H1 (cell line): ENCODE results near the gene MNAT1. TPM values are rescaled to one million over a fixed set of nuclear protein-coding genes. Genes with fewer than 3 reads are reported as not detected.

ENCODE experiments used
- CTCF ChIA-PET: fragments of 300-600 bp; sonication (Branson Sonifier 250); formaldehyde crosslinking; loops from one replicate; lab custom pipeline; 2021; ENCODE audit not compliant: partially characterized antibody; lab: Charles Lee
- POLR2A ChIA-PET: fragments of 300-600 bp; sonication (Branson Sonifier 250); formaldehyde crosslinking; loops from one replicate; lab custom pipeline; 2021; ENCODE audit warnings: inconsistent platforms; ENCODE audit not compliant: partially characterized antibody; lab: Charles Lee
- DNase-seq, 2 experiments: peaks; one replicate each; pipeline versions ENCODE4 v3.0.0 to v3.0.0-alpha.2; 2010 to 2022; ENCODE audit warnings: low spot score in 2 of 2, low read depth in 1 of 2, mixed read lengths in 1 of 2
- FAIRE-seq: peaks from 2 replicates; lab custom pipeline; 2011; peaks lifted over from hg19 to GRCh38; lab: Jason Lieb, UNC
- H2AFZ ChIP-seq: 2 replicates; pipeline ENCODE4 v1.8.1; 2012; ENCODE audit warnings: low read length, inconsistent platforms
- H2AK5ac ChIP-seq: 2 replicates; pipeline ENCODE4 v1.6.1; 2013; ENCODE audit warnings: low read depth, low read length
- H2BK120ac ChIP-seq: replicated peaks from 2 replicates; pipeline ENCODE3; 2013; ENCODE audit warnings: low read depth, low read length, inconsistent platforms
- H2BK12ac ChIP-seq: 2 replicates; pipeline ENCODE4 v1.6.1; 2013; ENCODE audit warnings: low read depth, low read length
- H2BK15ac ChIP-seq: 2 replicates; pipeline ENCODE4 v1.6.1; 2013; ENCODE audit warnings: low read length
- H2BK20ac ChIP-seq: 2 replicates; pipeline ENCODE4 v1.6.1; 2013; ENCODE audit warnings: low read length
- H2BK5ac ChIP-seq: 2 replicates; pipeline ENCODE4 v1.6.1; 2013; ENCODE audit warnings: low read depth, low read length
- H3K14ac ChIP-seq: 2 replicates; pipeline ENCODE4 v1.6.1; 2013; ENCODE audit warnings: inconsistent platforms; ENCODE audit not compliant: insufficient read length
- H3K18ac ChIP-seq: 2 replicates; pipeline ENCODE4 v1.6.1; 2013; ENCODE audit warnings: low read length; ENCODE audit errors: extremely low read depth
- H3K23ac ChIP-seq: 2 replicates; pipeline ENCODE4 v1.6.1; 2013; ENCODE audit warnings: inconsistent platforms; ENCODE audit not compliant: insufficient read length
- H3K23me2 ChIP-seq: 2 replicates; pipeline ENCODE4 v1.6.1; 2013; ENCODE audit warnings: low read depth, low read length
- H3K27ac ChIP-seq: 2 replicates; pipeline ENCODE4 v1.6.1; 2011; ENCODE audit warnings: low read depth, low read length, inconsistent platforms
- H3K27me3 ChIP-seq, 4 experiments: replicated peaks in 1 of 4; 1 replicate in 1 of 4; 2 replicates in 3 of 4; pipeline versions ENCODE4 v1.6.1 to v1.8.1; 2011 to 2013; ENCODE audit warnings: low read length in 3 of 4, mild to moderate bottlenecking in 3 of 4, inconsistent platforms in 2 of 4, mixed read lengths in 2 of 4, moderate library complexity in 1 of 4; ENCODE audit not compliant: control insufficient read depth in 3 of 4, insufficient read depth in 3 of 4; ENCODE audit errors: extremely low read depth in 1 of 4
- H3K36me3 ChIP-seq, 4 experiments: 2 replicates each; pipeline versions ENCODE4 v1.6.1 to v1.8.1; 2011 to 2013; ENCODE audit warnings: mild to moderate bottlenecking in 4 of 4, low read length in 3 of 4, moderate library complexity in 2 of 4, control low read depth in 1 of 4, inconsistent platforms in 1 of 4; ENCODE audit not compliant: insufficient read depth in 4 of 4, control insufficient read depth in 2 of 4
- H3K4ac ChIP-seq: replicated peaks from 2 replicates; pipeline ENCODE3; 2013; ENCODE audit warnings: low read length, low read depth, mixed read lengths, inconsistent platforms; ENCODE audit not compliant: insufficient read length
- H3K4me1 ChIP-seq, 4 experiments: replicated peaks in 1 of 4; 1 replicate in 1 of 4; 2 replicates in 3 of 4; pipeline versions ENCODE4 v1.6.1 to v1.8.1; 2011 to 2013; ENCODE audit warnings: low read length in 3 of 4, inconsistent platforms in 2 of 4, mixed read lengths in 1 of 4; ENCODE audit not compliant: insufficient read depth in 4 of 4, control insufficient read depth in 3 of 4
- H3K4me2 ChIP-seq, 2 experiments: 2 replicates each; pipeline versions ENCODE4 v1.6.1 to v1.8.1; 2011 to 2013; ENCODE audit warnings: low read depth in 2 of 2, low read length in 2 of 2, control low read depth in 1 of 2, inconsistent platforms in 1 of 2, mild to moderate bottlenecking in 1 of 2; ENCODE audit not compliant: insufficient read depth in 1 of 2
- H3K4me3 ChIP-seq, 4 experiments: fragments of 200-600, 300-600 bp in 1 of 4; sonication (generic), shearing (Covaris generic), sonication (Bioruptor Twin) in 1 of 4; 2 replicates each; pipeline versions ENCODE4 v1.5.1 to v1.8.1; 2011 to 2016; ENCODE audit warnings: low read length in 4 of 4, low read depth in 3 of 4, control low read depth in 2 of 4, inconsistent platforms in 2 of 4, mild to moderate bottlenecking in 2 of 4, mixed read lengths in 1 of 4, moderate library complexity in 1 of 4; ENCODE audit not compliant: insufficient read depth in 2 of 4; ENCODE audit errors: extremely low read depth in 1 of 4
- H3K56ac ChIP-seq: replicated peaks from 2 replicates; pipeline ENCODE3; 2013; ENCODE audit warnings: low read depth, mild to moderate bottlenecking, mixed read lengths, low read length, inconsistent platforms; ENCODE audit not compliant: insufficient read length
- H3K79me1 ChIP-seq: 2 replicates; pipeline ENCODE4 v1.6.1; 2013; ENCODE audit warnings: low read depth, low read length, control low read depth
- H3K79me2 ChIP-seq, 2 experiments: 2 replicates each; pipeline versions ENCODE4 v1.6.1 to v1.8.1; 2012 to 2013; ENCODE audit warnings: low read length in 2 of 2, mild to moderate bottlenecking in 2 of 2, inconsistent platforms in 1 of 2; ENCODE audit not compliant: insufficient read depth in 2 of 2, control insufficient read depth in 1 of 2
- H3K9ac ChIP-seq, 4 experiments: replicated peaks in 1 of 4; 1 replicate in 1 of 4; 2 replicates in 3 of 4; pipeline versions ENCODE4 v1.6.1 to v1.8.1; 2011 to 2013; ENCODE audit warnings: low read depth in 3 of 4, low read length in 3 of 4, control low read depth in 2 of 4, mild to moderate bottlenecking in 2 of 4, moderate library complexity in 2 of 4, inconsistent platforms in 1 of 4; ENCODE audit errors: extremely low read depth in 1 of 4
- H3K9me3 ChIP-seq, 2 experiments: 2 replicates each; pipeline versions ENCODE4 v1.6.1 to v1.8.1; 2012 to 2013; ENCODE audit warnings: mild to moderate bottlenecking in 2 of 2, moderate library complexity in 2 of 2, control low read depth in 1 of 2, inconsistent platforms in 1 of 2, low read depth in 1 of 2, low read length in 1 of 2, mixed read lengths in 1 of 2; ENCODE audit not compliant: insufficient read depth in 2 of 2
- H4K20me1 ChIP-seq, 2 experiments: replicated peaks in 1 of 2; 2 replicates each; pipeline versions ENCODE3 to v1.8.1; 2011 to 2013; ENCODE audit warnings: inconsistent platforms in 2 of 2, low read length in 2 of 2, mild to moderate bottlenecking in 1 of 2; ENCODE audit not compliant: insufficient read depth in 2 of 2, control insufficient read depth in 1 of 2
- H4K5ac ChIP-seq: 2 replicates; pipeline ENCODE4 v1.6.1; 2013; ENCODE audit warnings: low read length, low read depth, mixed read lengths, inconsistent platforms; ENCODE audit not compliant: insufficient read length
- H4K8ac ChIP-seq: 2 replicates; pipeline ENCODE4 v1.8.0; 2013; ENCODE audit warnings: mild to moderate bottlenecking, moderate library complexity, low read length, inconsistent platforms; ENCODE audit not compliant: insufficient read depth; ENCODE audit errors: extremely low read depth
- H4K91ac ChIP-seq: replicated peaks from 2 replicates; pipeline ENCODE3; 2013; ENCODE audit warnings: low read length, mixed read lengths, inconsistent platforms; ENCODE audit not compliant: insufficient read length
- CHD2 ChIP-seq: IDR thresholded peaks from 2 replicates; pipeline ENCODE4 v1.6.1; 2012; ENCODE audit warnings: low read length, improper control_type of control experiment
- EGR1 ChIP-seq: IDR thresholded peaks from 2 replicates; pipeline ENCODE4 v1.6.1; 2011; ENCODE audit warnings: low read depth, low read length, borderline replicate concordance
- KDM4A ChIP-seq: IDR thresholded peaks from one replicate; pipeline ENCODE4 v1.7.1; 2012; ENCODE audit warnings: low read depth, mild to moderate bottlenecking, moderate library complexity, low read length, inconsistent platforms; ENCODE audit not compliant: severe bottlenecking
- WGBS, 2 experiments: shearing (Covaris generic) in 1 of 2; methylation state at CpG; one replicate each; pipeline versions ENCODE4 v1.1.6 to v1.1.7; 2013 to 2015; ENCODE audit warnings: low lambda C conversion rate in 2 of 2, mixed read lengths in 2 of 2, inconsistent platforms in 1 of 2, low coverage in 1 of 2, missing lambda C conversion rate in 1 of 2; ENCODE audit not compliant: insufficient replicate concordance in 2 of 2, insufficient coverage in 1 of 2, insufficient read length in 1 of 2; ENCODE audit errors: extremely low coverage in 1 of 2, missing lambda C conversion rate in 1 of 2; 5-methylcytosine and 5-hydroxymethylcytosine counted together
- polyA plus RNA-seq, 7 experiments: library from polyadenylated mRNA; depleted of rRNA in 3 of 7; stranded (reverse) in 5 of 7; unstranded in 2 of 7; fragments of >200 nt in 5 of 7; fragments of 200-250 nt in 2 of 7; gene quantifications; 1 replicate in 5 of 7; 2 replicates in 1 of 7; 4 replicates in 1 of 7; pipeline versions ENCODE4 v1.2.1 to v1.2.3, GENCODE V29; 2011 to 2013; ENCODE audit warnings: missing spikeins in 2 of 7, mixed read lengths in 2 of 7
- total RNA-seq: library from RNA; stranded (reverse); fragmentation: NEBNext Ultra II Directional; extraction: Animal tissue kit (Norgen Biotek cat#: 25700); gene quantifications from 2 replicates; pipeline ENCODE4 v1.2.1, GENCODE V29; 2021

The MNAT1 gene
- total and polyA plus RNA-seq, 2 of the 8 experiments (the other 6 are each of a cell fraction or from before 2014, with no cell fraction given) = 34.7 to 52.1 TPM

- FAIRE-seq = no peak
- H2AFZ ChIP-seq = no peak overlapping the region
Observed at GRCh38 chr14:60845523-60845922, 111.0 kb downstream of the MNAT1 start.

More at GRCh38 chr14:60845523-60845922, 111.0 kb downstream of the MNAT1 start:
- Histone ChIP-seq H3K79me2 (no peaks in the 10 kb centered on the region), H3K4ac (no peak overlapping the region), H3K23me2 (no peaks in the 10 kb centered on the region), H3K14ac (no peak overlapping the region), H3K9ac (no peak overlapping the region), H2BK120ac (no peak overlapping the region), H3K27ac (no peak overlapping the region), H4K8ac (no peak overlapping the region), H2BK5ac (no peak overlapping the region), H3K27me3 (no peaks in the 10 kb centered on the region), H3K4me1 (no peaks in the 10 kb centered on the region), H4K20me1 (no peaks in the 10 kb centered on the region), H3K18ac (no peak overlapping the region), H3K4me3 (no peak overlapping the region), H2BK12ac (no peak overlapping the region), H3K9me3 (peaks cover 0 to 4% of the 10 kb centered on the region in 2 experiments; a peak in 1 of 4 replicates), H3K4me2 (no peak overlapping the region), H2BK20ac (no peak overlapping the region), H3K79me1 (no peaks in the 10 kb centered on the region; the same call in 1 of the 2 replicates), H3K23ac (no peak overlapping the region), H3K56ac (no peak overlapping the region), H3K36me3 (no peaks in the 10 kb centered on the region), H4K91ac (no peak overlapping the region), H2BK15ac (no peak overlapping the region), H2AK5ac (no peak overlapping the region), H4K5ac (no peak overlapping the region)
- TF ChIP-seq EGR1 (no peak), KDM4A (no peak), CHD2 (no peak)
- WGBS, 2 experiments = 100% methylated on average over 1 of the region's 1 CpG; no CpG with 5 or more reads in 1 of the 2 experiments
- POLR2A ChIA-PET = no interaction called here
- no peak for DNase-seq
- CTCF ChIA-PET = interaction anchor here (0.6 kb wide), 1 partner anchor 108 kb away, joined by 4 read pairs; no protein-coding TSS in a partner anchor
